GM12873 (cell line): Measurements from ENCODE around the gene FGF7.

ENCODE experiments used
- CTCF ChIP-seq: IDR thresholded peaks from 2 replicates; pipeline ENCODE4 v1.5.1; 2012; ENCODE audit warnings: low read depth, mild to moderate bottlenecking, moderate library complexity, low read length, control low read depth; ENCODE audit not compliant: insufficient read depth; ENCODE audit errors: missing control alignments

Gene FGF7

GRCh38 chr15:49410641-49411040 lies 12.4 kb upstream of the FGF7 start:
- no peak for TF ChIP-seq CTCF

GRCh38 chr15:49412797-49413196 lies 10.2 kb upstream of the FGF7 start:
- TF ChIP-seq CTCF = no peak

- no peak for TF ChIP-seq CTCF
These were observed 7.9 kb upstream of the FGF7 start for GRCh38 chr15:49415149-49415548.

- no peak for TF ChIP-seq CTCF
These were observed 7.4 kb upstream of the FGF7 start for GRCh38 chr15:49415638-49416037.

GRCh38 chr15:49418811-49419210 lies 4.2 kb upstream of the FGF7 start:
- no peak for TF ChIP-seq CTCF

- TF ChIP-seq CTCF = peak; percentile 56
These were observed 1.1 kb upstream of the FGF7 start for GRCh38 chr15:49421991-49422390.

- TF ChIP-seq CTCF = no peak
These were observed 984 bp downstream of the FGF7 start for GRCh38 chr15:49423901-49424550.
